Pons (tissue), 1 donor: ENCODE results near the gene UBE2F.
A peak's percentile ranks its signal among the peaks of the same experiment; 100 is the strongest.
"Not testable (repeated sequence)": the region's sequence is repeated elsewhere in the genome, so short reads cannot be mapped to it uniquely, and the experiment has no call there.

ENCODE experiments used
- DNase-seq: peaks from one replicate; pipeline ENCODE4 v3.0.0-alpha.2; 2016; ENCODE audit warnings: low spot score

UBE2F gene

GRCh38 chr2:238020816-238021215 lies 54.0 kb downstream of the UBE2F start:
- DNase-seq = no peak

GRCh38 chr2:238021327-238021726 lies 54.5 kb downstream of the UBE2F start:
- no peak for DNase-seq

- no peak for DNase-seq
These were observed 55.9 kb downstream of the UBE2F start for GRCh38 chr2:238022594-238023157.

DNA sequence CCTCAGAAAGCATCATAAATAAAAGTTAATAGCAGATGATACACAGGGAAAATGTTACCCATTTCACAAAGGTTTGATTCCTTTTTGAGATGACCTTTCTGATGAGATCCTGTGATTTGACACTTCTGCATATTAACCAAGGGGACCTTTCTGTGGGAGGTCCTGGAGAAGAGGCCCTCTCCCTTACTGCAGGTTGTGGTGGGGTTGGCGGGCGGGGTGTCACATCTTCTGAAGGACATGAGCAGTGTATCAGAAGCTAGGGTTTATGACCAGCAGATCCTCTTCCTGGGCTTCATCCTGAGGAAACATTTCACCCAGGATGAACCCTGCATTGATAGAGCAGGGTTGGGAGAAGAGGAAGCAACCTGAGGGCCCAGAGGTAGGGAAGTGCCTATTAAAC lies 56.8 kb downstream of the UBE2F start:
- no peak for DNase-seq

- DNase-seq = no peak
These were observed 58.2 kb downstream of the UBE2F start for GRCh38 chr2:238024986-238025385.

- no peak for DNase-seq
These were observed 59.0 kb downstream of the UBE2F start for GRCh38 chr2:238025741-238026360.

- DNase-seq = no peak
These were observed 60.2 kb downstream of the UBE2F start for GRCh38 chr2:238027058-238027457.

- no peak for DNase-seq
These were observed 61.0 kb downstream of the UBE2F start for GRCh38 chr2:238027591-238028415.

DNA sequence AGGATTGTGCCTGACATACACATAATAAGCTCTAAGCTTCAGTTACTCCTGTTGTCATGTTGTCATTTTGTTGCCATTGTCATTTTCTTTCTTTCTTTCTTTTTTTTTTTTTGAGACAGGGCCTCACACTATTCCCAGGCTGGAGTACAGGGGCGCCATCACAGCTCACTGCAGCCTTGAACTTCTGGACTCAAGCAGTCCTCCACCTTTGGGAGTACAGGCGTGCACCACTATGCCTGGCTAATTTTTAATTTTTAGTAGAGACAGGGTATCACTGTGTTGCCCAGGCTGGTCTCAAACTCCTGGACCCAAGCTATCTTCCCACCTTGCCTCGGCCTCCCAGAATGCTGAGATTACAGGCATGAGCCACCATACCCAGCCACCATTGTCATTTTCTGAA lies 63.0 kb downstream of the UBE2F start:
- DNase-seq = no peak

DNA sequence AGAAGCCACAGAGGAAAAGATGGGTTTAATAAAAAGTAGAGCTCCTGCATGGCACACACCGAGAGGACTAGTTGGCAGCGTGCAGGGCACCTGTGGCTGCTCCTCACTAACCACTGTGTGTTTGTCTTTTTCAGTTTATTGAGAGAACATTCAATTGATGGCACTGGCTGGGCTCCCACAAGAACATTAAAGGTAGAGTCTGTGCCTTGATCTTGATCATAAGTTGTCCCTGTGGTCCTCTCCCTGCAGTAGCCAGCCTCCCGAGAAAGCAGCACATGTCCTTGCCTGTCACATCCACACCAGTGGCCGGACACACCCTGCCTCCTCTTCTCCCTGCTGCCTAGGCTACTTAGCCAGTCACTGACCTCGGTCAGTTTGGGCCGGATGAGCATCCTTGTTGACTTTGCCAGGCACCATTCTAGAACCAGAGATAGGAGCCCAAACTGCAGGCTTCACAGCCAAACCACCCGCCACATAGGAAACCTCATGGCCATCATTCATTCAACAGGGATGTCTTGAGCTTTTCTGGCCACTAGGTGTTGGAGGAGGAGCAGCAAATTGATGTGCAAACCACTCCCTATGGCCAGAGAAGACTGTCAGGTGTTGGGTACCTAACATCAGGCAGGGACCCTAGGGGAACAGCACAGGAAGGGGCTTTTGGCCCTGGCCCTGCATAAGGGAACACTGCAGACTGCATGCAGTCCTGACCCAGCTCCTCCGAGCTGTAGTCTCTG lies 63.8 kb downstream of the UBE2F start:
- no peak for DNase-seq

DNA sequence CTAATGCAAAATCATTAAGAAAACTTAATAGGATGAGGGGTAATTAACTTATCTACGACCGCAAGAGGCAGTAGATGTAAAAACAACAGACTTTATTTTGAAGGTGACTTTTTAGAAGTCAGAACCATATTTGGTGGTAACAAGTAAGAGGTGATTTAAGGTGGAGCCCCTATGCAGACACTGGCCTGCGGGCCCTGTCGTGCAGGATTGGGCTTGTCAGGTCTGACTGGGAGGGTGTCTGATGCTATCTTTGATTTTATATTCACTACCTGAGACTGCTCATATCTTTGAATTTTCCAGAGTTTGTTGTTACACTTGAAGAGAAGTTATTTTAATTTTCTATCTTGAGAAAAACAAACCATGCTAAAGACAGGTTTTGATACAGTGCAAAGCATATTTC lies 64.9 kb downstream of the UBE2F start:
- DNase-seq = no peak

GRCh38 chr2:238032755-238033337 lies 66.0 kb downstream of the UBE2F start:
- no peak for DNase-seq

DNA sequence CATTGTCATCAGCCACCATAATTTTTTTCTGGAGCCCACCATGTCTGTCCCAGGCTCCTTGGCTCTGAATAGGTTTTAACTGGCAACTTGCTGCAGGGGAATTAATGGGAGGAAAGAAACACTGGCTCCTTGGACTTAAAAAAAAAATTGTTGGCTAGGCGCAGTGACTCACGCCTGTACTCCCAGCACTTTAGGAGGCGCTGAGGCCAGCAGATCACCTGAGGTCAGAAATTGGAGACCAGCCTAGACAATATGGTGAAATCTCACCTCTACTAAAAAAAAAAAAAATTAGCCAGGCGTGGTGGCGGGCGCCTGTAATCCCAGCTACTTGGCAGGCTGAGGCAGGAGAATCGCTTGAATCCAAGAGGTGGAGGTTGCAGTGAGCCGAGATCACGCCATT lies 67.2 kb downstream of the UBE2F start:
- DNase-seq = not testable (repeated sequence)

DNA sequence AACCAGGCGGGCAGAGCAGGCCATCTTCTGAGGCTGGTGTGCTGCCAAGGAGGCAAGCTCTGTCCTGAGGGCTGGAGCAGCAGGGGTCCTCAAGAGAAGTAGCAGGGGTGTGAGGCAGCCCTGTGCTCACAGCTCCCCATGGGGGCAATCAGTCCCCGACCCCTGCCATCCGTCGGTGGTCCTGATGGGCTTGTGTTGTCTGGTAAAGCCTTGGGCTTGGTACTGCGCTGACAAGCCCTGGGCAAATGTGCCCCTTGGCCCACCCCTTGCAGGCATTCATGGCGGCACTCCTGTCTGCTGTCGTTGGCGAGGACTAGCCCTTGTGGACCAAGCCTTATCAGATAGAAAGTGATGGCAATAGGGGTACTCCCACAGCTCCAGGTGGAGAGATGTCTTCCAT lies 71.4 kb downstream of the UBE2F start:
- no peak for DNase-seq

- no peak for DNase-seq
These were observed 72.3 kb downstream of the UBE2F start for GRCh38 chr2:238039151-238039550.

DNA sequence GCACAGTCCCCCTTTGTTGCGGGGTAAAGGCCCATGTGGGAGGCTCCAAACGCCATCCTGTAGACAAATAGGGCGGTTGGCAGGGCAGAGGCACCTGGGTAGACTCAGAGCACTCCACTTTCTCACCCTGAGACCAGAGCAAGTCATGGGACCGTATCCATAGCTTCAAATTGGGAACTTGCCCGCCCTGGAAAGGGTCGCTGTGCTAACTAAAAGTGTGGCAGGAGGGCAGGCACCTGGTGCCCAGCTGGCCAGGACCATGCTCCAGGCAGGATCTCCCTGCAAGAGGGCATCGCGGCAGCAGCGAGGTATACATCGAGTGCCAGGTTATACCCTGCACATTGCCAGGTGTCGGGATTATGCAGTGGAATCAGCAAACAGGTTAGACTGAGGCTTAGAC lies 73.2 kb downstream of the UBE2F start:
- no peak for DNase-seq

DNA sequence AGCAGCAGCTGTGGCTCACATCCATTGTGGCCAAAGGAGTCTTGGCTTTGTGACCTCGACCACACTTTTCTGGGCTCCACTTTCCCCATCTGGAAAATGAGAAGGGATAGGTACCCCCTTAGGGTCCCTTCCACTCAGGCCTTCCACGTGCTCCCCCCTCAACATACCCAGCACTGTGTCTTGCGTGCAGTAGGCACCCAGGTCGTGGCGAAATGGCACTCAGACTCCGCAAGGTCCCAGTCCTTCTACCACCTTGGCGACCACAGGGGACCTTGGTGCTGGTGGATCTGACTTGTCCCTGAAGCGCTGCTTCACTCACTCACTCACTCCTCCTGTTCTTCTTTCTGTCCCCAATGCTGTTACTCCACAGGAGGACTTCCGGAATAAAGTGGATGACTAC lies 74.1 kb downstream of the UBE2F start:
- DNase-seq = no peak

DNA sequence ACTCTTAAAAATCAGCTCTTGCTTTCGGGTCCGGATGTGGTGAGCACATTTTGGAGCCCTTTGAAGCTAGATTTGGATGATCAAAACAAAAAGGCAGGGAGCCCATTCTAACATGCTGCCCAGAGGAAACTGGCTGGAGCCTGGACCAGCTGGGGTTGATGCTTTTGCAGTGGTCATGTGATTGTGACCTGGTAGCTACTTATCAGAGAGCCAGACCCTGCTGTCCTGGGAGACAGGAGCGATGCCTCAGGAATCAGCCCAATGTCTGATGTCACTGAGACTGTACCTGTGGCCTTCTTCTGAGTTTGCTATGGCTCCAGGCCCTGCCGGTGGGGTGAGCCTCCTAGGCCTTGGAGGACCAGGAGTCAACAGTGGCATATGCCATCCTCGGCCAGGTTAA lies 75.3 kb downstream of the UBE2F start:
- peak; percentile 20 for DNase-seq

- no peak for DNase-seq
These were observed 76.2 kb downstream of the UBE2F start for GRCh38 chr2:238042849-238043584.

DNA sequence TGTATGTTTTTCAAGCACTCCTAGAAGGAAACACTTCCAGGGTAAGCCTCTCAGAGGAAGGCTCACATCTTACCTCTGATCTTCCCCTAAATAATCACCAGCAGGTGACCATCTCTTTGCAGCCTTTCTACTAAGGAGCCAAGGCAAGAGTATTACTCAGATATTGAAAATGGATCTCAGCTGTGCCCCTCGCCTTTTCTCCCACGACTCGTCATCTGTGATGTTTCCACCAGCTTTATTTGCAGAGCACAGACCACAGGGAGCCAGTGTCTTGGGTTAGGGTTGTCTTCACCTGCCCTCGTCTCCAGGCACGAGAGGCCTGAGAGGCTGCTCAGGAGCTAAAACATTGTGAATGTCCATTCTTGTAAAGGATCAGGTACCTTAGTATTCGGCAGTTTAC lies 77.0 kb downstream of the UBE2F start:
- DNase-seq = no peak

GRCh38 chr2:238045575-238045974 lies 78.8 kb downstream of the UBE2F start:
- DNase-seq = no peak
